Stimulated activated CD8-positive, alpha-beta memory T cell treated with anti-CD3 and anti-CD28 coated beads, Interleukin-15, amount 100 ng/mL, for 24 hours (primary cell): ENCODE results near the gene BBOF1.
A peak's percentile ranks its signal among the peaks of the same experiment; 100 is the strongest.
"Not testable (repeated sequence)": the region's sequence is repeated elsewhere in the genome, so short reads cannot be mapped to it uniquely, and the experiment has no call there.

Experiments
- DNase-seq: peaks from one replicate; pipeline ENCODE4 v3.0.0-alpha.2; 2020; ENCODE audit warnings: low read depth

BBOF1 gene

GRCh38 chr14:74018586-74019407 lies at the start of gene BBOF1, which contains the start of gene ENTPD5:
Gene BBOF1, plus strand, starts transcription at chr14:74019349. Its CDS starts 130 bp downstream, at chr14:74019479.
Gene ENTPD5, minus strand, starts transcription at chr14:74019288. Its CDS starts 31,186 bp downstream, at chr14:73988102.
- peak; percentile 72 for DNase-seq

GRCh38 chr14:73973497-73973896 lies 45.7 kb upstream of the BBOF1 start:
- DNase-seq, result no peak

- DNase-seq, result no peak
Measured at GRCh38 chr14:73976125-73976524, 43.0 kb upstream of the BBOF1 start.

GRCh38 chr14:73977896-73978295 lies 41.3 kb upstream of the BBOF1 start:
- DNase-seq, result no peak

- DNase-seq, result no peak
Measured at GRCh38 chr14:73988065-73988464, 31.1 kb upstream of the BBOF1 start.

- DNase-seq, result not testable (repeated sequence)
Measured at GRCh38 chr14:73988656-73989055, 30.5 kb upstream of the BBOF1 start.

GRCh38 chr14:73991092-73991491 lies 28.1 kb upstream of the BBOF1 start:
- DNase-seq, result no peak

- DNase-seq, result not testable (repeated sequence)
Measured at GRCh38 chr14:73994926-73995325, 24.2 kb upstream of the BBOF1 start.

- no peak for DNase-seq
Measured at GRCh38 chr14:73995977-73996378, 23.2 kb upstream of the BBOF1 start.

GRCh38 chr14:73996731-73997107 lies 22.4 kb upstream of the BBOF1 start:
- no peak for DNase-seq

- DNase-seq, result no peak
Measured at GRCh38 chr14:73997108-73997943, 21.8 kb upstream of the BBOF1 start.

GRCh38 chr14:73997944-73998447 lies 21.2 kb upstream of the BBOF1 start:
- DNase-seq, result no peak

- DNase-seq, result no peak
Measured at GRCh38 chr14:73998726-73999125, 20.4 kb upstream of the BBOF1 start.

- not testable (repeated sequence) for DNase-seq
Measured at GRCh38 chr14:74005664-74006063, 13.5 kb upstream of the BBOF1 start.

GRCh38 chr14:74008843-74009499 lies 10.2 kb upstream of the BBOF1 start:
- no peak for DNase-seq

GRCh38 chr14:74014299-74014698 lies 4.8 kb upstream of the BBOF1 start:
- no peak for DNase-seq

GRCh38 chr14:74015176-74015575 lies 4.0 kb upstream of the BBOF1 start:
- DNase-seq, result no peak

- DNase-seq, result no peak
Measured at GRCh38 chr14:74015963-74016362, 3.2 kb upstream of the BBOF1 start.

GRCh38 chr14:74018174-74018585 lies 969 bp upstream of the BBOF1 start:
- no peak for DNase-seq

GRCh38 chr14:74019408-74020137 lies 424 bp downstream of the BBOF1 start:
- no peak for DNase-seq

GRCh38 chr14:74022346-74022745 lies 3.2 kb downstream of the BBOF1 start:
- no peak for DNase-seq

GRCh38 chr14:74029136-74029535 lies 10.0 kb downstream of the BBOF1 start:
- DNase-seq, result no peak
